Activated CD4-positive, alpha-beta memory T cell treated with anti-CD3 and anti-CD28 coated beads, Interleukin-2, amount 10 ng/mL, durations not matched to agents 7 days and 5 days (primary cell): Measurements from ENCODE around the gene GRM5. TPM values are rescaled to one million over a fixed set of nuclear protein-coding genes. Genes with fewer than 3 reads are reported as not detected.
"Not testable (repeated sequence)": the region's sequence is repeated elsewhere in the genome, so short reads cannot be mapped to it uniquely, and the experiment has no call there.

Experiments
- CTCF ChIA-PET: fragments of 350-600 bp; sonication (Branson Sonifier 250); formaldehyde crosslinking; loops from one replicate; lab custom pipeline; 2021; ENCODE audit warnings: antibody characterized with exemption, inconsistent platforms; lab: Charles Lee
- POLR2A ChIA-PET: fragments of 350-600 bp; sonication (Branson Sonifier 250); formaldehyde crosslinking; loops from one replicate; lab custom pipeline; 2021; ENCODE audit warnings: antibody characterized with exemption; lab: Charles Lee
- DNase-seq: peaks from one replicate; pipeline ENCODE4 v3.0.0-alpha.2; 2020
- H3K27ac Mint-ChIP-seq: one replicate; pipeline ENCODE4 v1.8.0; 2021; ENCODE audit warnings: mild to moderate bottlenecking, mixed read lengths
- H3K27me3 Mint-ChIP-seq: one replicate; pipeline ENCODE4 v1.8.0; 2021; ENCODE audit warnings: mixed read lengths
- H3K36me3 Mint-ChIP-seq: one replicate; pipeline ENCODE4 v1.8.0; 2021; ENCODE audit warnings: low read depth, mixed read lengths
- H3K4me1 Mint-ChIP-seq: one replicate; pipeline ENCODE4 v1.8.0; 2021; ENCODE audit warnings: mixed read lengths
- H3K4me3 Mint-ChIP-seq: one replicate; pipeline ENCODE4 v1.8.0; 2021; ENCODE audit warnings: mild to moderate bottlenecking, mixed read lengths
- H3K9me3 Mint-ChIP-seq: one replicate; pipeline ENCODE4 v1.8.0; 2021; ENCODE audit warnings: mixed read lengths
- total RNA-seq, 2 experiments: library from RNA; stranded (reverse); gene quantifications; one replicate each; pipeline ENCODE4 v1.2.3, GENCODE V29; 2021

Gene GRM5
- total RNA-seq, 2 experiments from 2014 or later, result not detected

DNA sequence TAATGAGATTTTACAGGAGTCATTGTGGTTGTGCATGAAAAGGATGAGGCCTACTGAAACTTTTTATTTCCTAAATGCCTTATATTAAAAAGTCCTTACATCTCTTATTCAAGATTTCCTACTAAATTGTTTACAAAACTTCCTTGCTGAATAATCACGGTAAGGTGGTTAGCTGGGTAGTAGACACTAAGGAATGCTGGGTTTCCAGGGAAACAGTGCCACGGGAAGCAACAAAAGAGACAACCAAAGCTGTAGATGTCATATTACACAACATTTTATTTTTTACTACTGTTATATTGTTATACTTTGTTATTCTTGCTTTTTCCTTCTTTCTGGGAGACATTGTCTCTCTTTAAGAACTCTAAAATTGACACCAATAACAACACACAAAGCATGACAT lies 36.1 kb downstream of the GRM5 start:
- H3K9me3 Mint-ChIP-seq, H3K4me3 Mint-ChIP-seq, CTCF ChIA-PET, H3K36me3 Mint-ChIP-seq, H3K4me1 Mint-ChIP-seq, H3K27me3 Mint-ChIP-seq, H3K27ac Mint-ChIP-seq, POLR2A ChIA-PET, DNase-seq: not testable (repeated sequence)

- Mint-ChIP-seq H3K9me3 (no peaks in the 10 kb centered on the region), H3K4me1 (no peaks in the 10 kb centered on the region), H3K4me3 (no peak overlapping the region), H3K27me3 (no peaks in the 10 kb centered on the region), H3K27ac (no peak overlapping the region), H3K36me3 (no peaks in the 10 kb centered on the region)
- no peak for DNase-seq
- ChIA-PET POLR2A (no interaction called here), CTCF (no interaction called here)
These were observed 44.4 kb downstream of the GRM5 start for GRCh38 chr11:89021339-89021738.

- H3K27me3 Mint-ChIP-seq, H3K4me1 Mint-ChIP-seq, H3K36me3 Mint-ChIP-seq, DNase-seq, H3K27ac Mint-ChIP-seq, CTCF ChIA-PET, H3K4me3 Mint-ChIP-seq, H3K9me3 Mint-ChIP-seq, POLR2A ChIA-PET: not testable (repeated sequence)
These were observed 45.8 kb downstream of the GRM5 start for GRCh38 chr11:89019827-89020547.

- H3K36me3 Mint-ChIP-seq, result no peaks in the 10 kb centered on the region
- no peak overlapping the region for H3K27ac Mint-ChIP-seq
- ChIA-PET POLR2A (no interaction called here), CTCF (no interaction called here)
- no peaks in the 10 kb centered on the region for H3K4me1 Mint-ChIP-seq
- DNase-seq, result no peak
- no peaks in the 10 kb centered on the region for H3K27me3 Mint-ChIP-seq
- H3K9me3 Mint-ChIP-seq, result no peaks in the 10 kb centered on the region
- no peak overlapping the region for H3K4me3 Mint-ChIP-seq
These were observed 49.6 kb downstream of the GRM5 start for GRCh38 chr11:89016214-89016613.

GRCh38 chr11:89015614-89016013 lies 50.2 kb downstream of the GRM5 start:
- H3K4me3 Mint-ChIP-seq, result no peak overlapping the region
- ChIA-PET CTCF (no interaction called here), POLR2A (no interaction called here)
- H3K4me1 Mint-ChIP-seq, result no peaks in the 10 kb centered on the region
- no peak for DNase-seq
- H3K27ac Mint-ChIP-seq, result no peak overlapping the region
- H3K36me3 Mint-ChIP-seq, result no peaks in the 10 kb centered on the region
- no peaks in the 10 kb centered on the region for H3K27me3 Mint-ChIP-seq
- no peaks in the 10 kb centered on the region for H3K9me3 Mint-ChIP-seq

GRCh38 chr11:89000852-89001251 lies 64.9 kb downstream of the GRM5 start:
- H3K4me1 Mint-ChIP-seq, H3K27me3 Mint-ChIP-seq, DNase-seq, CTCF ChIA-PET, H3K9me3 Mint-ChIP-seq, POLR2A ChIA-PET, H3K27ac Mint-ChIP-seq, H3K36me3 Mint-ChIP-seq, H3K4me3 Mint-ChIP-seq: not testable (repeated sequence)

DNA sequence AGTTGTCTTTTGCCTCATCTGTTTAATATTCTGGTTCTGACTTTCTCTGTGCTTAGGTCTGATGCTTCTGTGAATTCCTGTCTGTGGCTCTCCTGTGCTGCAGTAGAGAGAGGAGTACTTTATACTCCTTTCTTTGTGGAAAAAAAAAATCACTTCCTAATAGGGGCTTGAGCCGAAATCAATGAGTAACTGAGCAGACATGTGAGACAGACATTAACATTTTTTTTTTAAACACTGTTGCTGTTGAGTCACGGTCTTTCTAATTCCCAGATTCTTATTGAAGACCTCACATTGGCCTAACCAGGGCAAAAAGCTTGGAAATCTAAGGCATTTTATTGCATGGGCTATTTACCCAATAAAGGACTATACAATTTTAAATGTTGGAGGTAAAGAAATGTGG lies 86.1 kb downstream of the GRM5 start:
- Mint-ChIP-seq H3K4me1 (no peaks in the 10 kb centered on the region), H3K9me3 (no peaks in the 10 kb centered on the region), H3K27ac (no peak overlapping the region), H3K4me3 (no peak overlapping the region), H3K36me3 (no peaks in the 10 kb centered on the region), H3K27me3 (no peaks in the 10 kb centered on the region)
- ChIA-PET CTCF (no interaction called here), POLR2A (no interaction called here)
- DNase-seq, result no peak

- POLR2A ChIA-PET, result not testable (repeated sequence)
These were observed 86.8 kb downstream of the GRM5 start for GRCh38 chr11:88978992-88979391.

DNA sequence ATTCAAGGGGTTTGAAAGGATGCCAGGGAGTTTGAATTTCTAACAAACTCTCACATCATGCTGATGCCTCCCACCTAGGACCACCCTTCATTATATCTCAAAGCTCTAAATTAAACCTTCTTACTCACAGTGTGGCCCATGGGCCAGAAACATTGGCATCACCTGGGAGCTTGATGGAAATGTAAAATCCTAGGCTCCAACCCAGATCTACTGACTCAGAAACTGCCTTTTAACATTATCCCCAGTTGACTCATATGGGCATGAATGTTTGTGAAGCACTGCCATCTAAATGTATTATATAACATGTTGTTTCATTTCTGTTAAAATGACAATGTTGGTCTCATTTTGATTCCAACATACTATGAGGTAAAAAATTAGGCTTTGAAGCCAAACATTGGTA lies 90.3 kb downstream of the GRM5 start:
- H3K4me3 Mint-ChIP-seq, H3K27ac Mint-ChIP-seq, H3K9me3 Mint-ChIP-seq, POLR2A ChIA-PET, H3K4me1 Mint-ChIP-seq, DNase-seq, H3K36me3 Mint-ChIP-seq, H3K27me3 Mint-ChIP-seq, CTCF ChIA-PET: not testable (repeated sequence)

More at GRCh38 chr11:88978992-88979391, 86.8 kb downstream of the GRM5 start:
- H3K9me3 Mint-ChIP-seq, H3K4me1 Mint-ChIP-seq, H3K36me3 Mint-ChIP-seq, H3K27me3 Mint-ChIP-seq, DNase-seq, H3K27ac Mint-ChIP-seq, CTCF ChIA-PET, H3K4me3 Mint-ChIP-seq: not testable (repeated sequence)

DNA sequence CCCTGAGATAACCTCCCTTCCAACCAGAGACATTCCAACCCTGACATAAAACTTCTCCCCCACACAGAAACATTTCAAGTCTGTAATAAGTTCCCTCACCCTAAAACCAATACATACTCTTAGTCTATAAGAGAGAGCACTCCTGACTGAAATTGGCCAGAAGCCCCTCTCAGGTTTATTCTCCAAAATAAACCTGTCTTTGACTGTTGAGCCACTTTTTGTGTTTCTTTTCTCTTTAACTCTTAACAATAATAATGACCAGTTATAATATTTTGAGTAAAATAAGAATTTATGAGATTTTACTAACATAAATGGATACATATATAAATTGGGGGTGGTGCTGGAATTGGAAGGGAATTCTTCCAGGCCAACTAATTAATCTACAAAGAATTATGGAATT lies 93.6 kb downstream of the GRM5 start:
- H3K27me3 Mint-ChIP-seq, result no peaks in the 10 kb centered on the region
- no peak for DNase-seq
- H3K27ac Mint-ChIP-seq, result no peak overlapping the region
- H3K9me3 Mint-ChIP-seq, result no peaks in the 10 kb centered on the region
- H3K4me3 Mint-ChIP-seq, result no peak overlapping the region
- ChIA-PET POLR2A (no interaction called here), CTCF (no interaction called here)
- H3K4me1 Mint-ChIP-seq, result no peaks in the 10 kb centered on the region
- no peaks in the 10 kb centered on the region for H3K36me3 Mint-ChIP-seq

- DNase-seq, H3K4me3 Mint-ChIP-seq, H3K9me3 Mint-ChIP-seq, H3K36me3 Mint-ChIP-seq, POLR2A ChIA-PET, H3K27ac Mint-ChIP-seq, H3K27me3 Mint-ChIP-seq, H3K4me1 Mint-ChIP-seq, CTCF ChIA-PET: not testable (repeated sequence)
These were observed 104.2 kb downstream of the GRM5 start for GRCh38 chr11:88961621-88962020.

DNA sequence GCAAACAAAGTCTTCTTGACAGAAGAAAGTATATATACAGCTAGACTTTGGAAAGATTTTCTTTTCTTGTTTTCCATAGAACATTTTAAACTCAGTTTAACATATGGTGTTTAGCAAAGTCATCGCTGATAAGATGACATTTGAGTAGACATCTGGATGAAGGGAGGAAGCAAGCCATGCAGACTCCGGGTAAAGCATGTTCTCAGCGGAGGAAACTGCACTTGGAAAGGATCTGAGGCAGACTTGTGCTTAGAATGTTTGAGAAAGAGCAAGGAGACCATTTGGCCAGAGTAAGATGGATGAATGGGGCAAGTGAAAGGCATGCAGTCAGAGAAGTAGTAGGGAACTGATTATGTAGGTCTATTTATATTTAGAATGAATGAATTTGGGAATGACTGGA lies 105.9 kb downstream of the GRM5 start:
- CTCF ChIA-PET, H3K9me3 Mint-ChIP-seq, H3K27me3 Mint-ChIP-seq, POLR2A ChIA-PET, H3K4me3 Mint-ChIP-seq, H3K4me1 Mint-ChIP-seq, DNase-seq, H3K27ac Mint-ChIP-seq, H3K36me3 Mint-ChIP-seq: not testable (repeated sequence)

- no peaks in the 10 kb centered on the region for H3K9me3 Mint-ChIP-seq
- no peak overlapping the region for H3K27ac Mint-ChIP-seq
- no peak for DNase-seq
- H3K4me1 Mint-ChIP-seq, result no peaks in the 10 kb centered on the region
- H3K4me3 Mint-ChIP-seq, result no peak overlapping the region
- ChIA-PET POLR2A (no interaction called here), CTCF (no interaction called here)
- no peaks in the 10 kb centered on the region for H3K36me3 Mint-ChIP-seq
- H3K27me3 Mint-ChIP-seq, result no peaks in the 10 kb centered on the region
These were observed 114.8 kb downstream of the GRM5 start for GRCh38 chr11:88950975-88951374.

- H3K4me3 Mint-ChIP-seq, H3K27ac Mint-ChIP-seq, H3K4me1 Mint-ChIP-seq, POLR2A ChIA-PET, DNase-seq, H3K9me3 Mint-ChIP-seq, CTCF ChIA-PET, H3K27me3 Mint-ChIP-seq, H3K36me3 Mint-ChIP-seq: not testable (repeated sequence)
These were observed 116.9 kb downstream of the GRM5 start for GRCh38 chr11:88948908-88949307.
